Activated T-cell treated with anti-CD3 and anti-CD28 coated beads, Interleukin-2, amount 50 U/mL, for 72 hours (primary cell): ENCODE results near the gene GNB3. TPM values are rescaled to one million over a fixed set of nuclear protein-coding genes. Genes with fewer than 3 reads are reported as not detected.
A peak's percentile ranks its signal among the peaks of the same experiment; 100 is the strongest.

Source experiments
- ATAC-seq, 2 donors: fragments of 150-1000 bp; cut with Tn5 transposase; replicated peaks in 1 of 2; 2 replicates each; pipeline ENCODE4 v1.10.0; 2021; ENCODE audit warnings: moderate library complexity in 2 of 2, mild to moderate bottlenecking in 1 of 2
- DNase-seq, 2 donors: peaks; one replicate each; pipeline ENCODE4 v3.0.0; 2021 to 2022; ENCODE audit warnings: mixed read lengths in 1 of 2
- H3K27ac Mint-ChIP-seq: one replicate; pipeline ENCODE4 v1.8.0; 2022; ENCODE audit warnings: mild to moderate bottlenecking, moderate library complexity, mixed read lengths
- H3K27me3 Mint-ChIP-seq: one replicate; pipeline ENCODE4 v1.8.0; 2022; ENCODE audit warnings: low read depth, mixed read lengths
- H3K36me3 Mint-ChIP-seq, 2 donors: one replicate each; pipeline ENCODE4 v1.8.0; 2022; ENCODE audit warnings: mixed read lengths in 2 of 2, mild to moderate bottlenecking in 1 of 2; ENCODE audit not compliant: insufficient read depth in 2 of 2
- H3K4me1 Mint-ChIP-seq: one replicate; pipeline ENCODE4 v1.8.0; 2022; ENCODE audit warnings: low read depth, mixed read lengths
- H3K4me3 Mint-ChIP-seq, 2 donors: one replicate each; pipeline ENCODE4 v1.8.0; 2022; ENCODE audit warnings: mild to moderate bottlenecking in 2 of 2, mixed read lengths in 2 of 2, moderate library complexity in 2 of 2
- H3K9me3 Mint-ChIP-seq, 2 donors: one replicate each; pipeline ENCODE4 v1.8.0; 2022; ENCODE audit warnings: mixed read lengths in 2 of 2
- total RNA-seq, 2 donors: library from RNA; stranded (reverse); gene quantifications; one replicate each; pipeline ENCODE4 v1.2.3, GENCODE V29; 2022

Gene GNB3
- total RNA-seq, 2 donors from 2014 or later, result 0.95 to 1.3 TPM

DNA sequence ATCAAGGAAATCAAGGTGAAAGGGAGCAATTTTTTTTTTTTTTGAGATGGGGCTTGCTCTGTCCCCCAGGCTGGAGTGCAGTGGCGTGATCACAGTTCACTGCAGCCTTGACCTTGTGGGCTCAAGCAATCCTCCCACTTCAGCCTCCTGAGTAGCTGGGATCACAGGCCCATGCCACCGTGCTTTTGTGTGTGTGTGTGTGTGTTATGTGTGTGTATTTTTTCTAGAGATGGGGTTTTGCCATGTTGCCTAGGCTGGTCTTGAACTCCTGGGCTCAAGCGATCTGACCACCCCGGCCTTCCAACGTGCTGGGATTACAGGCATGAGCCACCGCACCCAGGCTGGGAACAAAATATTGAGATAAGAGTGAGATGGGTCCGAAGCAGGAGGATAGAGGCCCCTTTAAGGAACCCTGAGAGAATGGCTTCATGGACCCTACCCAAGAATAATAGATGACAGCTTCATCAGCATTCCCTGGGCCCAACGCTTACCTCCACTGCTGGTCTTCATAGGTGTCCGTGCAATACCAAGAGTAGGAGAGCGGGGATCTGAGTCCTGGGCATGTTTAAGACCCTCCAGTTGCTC lies 9.3 kb downstream of the GNB3 start:
- Mint-ChIP-seq H3K9me3 (no peaks in the 10 kb centered on the region), H3K36me3 (peaks cover 9 to 23% of the 10 kb centered on the region in 2 donors), H3K4me3 (peak overlapping the region; percentile 76 to 86), H3K4me1 (peaks cover 50% of the 10 kb centered on the region), H3K27me3 (no peaks in the 10 kb centered on the region), H3K27ac (peak overlapping the region; percentile 10)
- ATAC-seq (no peak), DNase-seq (no peak)

DNA sequence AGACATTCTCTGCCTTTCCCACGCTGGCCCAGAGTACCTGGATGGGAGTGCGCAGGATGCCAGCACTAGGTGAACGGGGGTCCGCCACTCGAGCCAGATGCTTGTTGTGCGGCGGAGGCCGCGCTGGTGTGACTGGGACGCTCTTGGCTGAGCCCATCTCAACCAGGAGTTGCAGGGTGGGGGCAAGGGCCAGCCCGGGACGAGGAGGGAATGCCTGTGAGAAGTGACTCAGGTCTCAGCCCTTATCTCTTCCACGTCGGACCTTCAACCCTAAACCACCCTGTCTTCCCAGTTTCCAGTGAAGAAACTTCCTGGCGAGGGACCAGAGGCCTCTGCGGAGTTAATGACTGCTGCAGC lies 10.0 kb downstream of the GNB3 start:
- Mint-ChIP-seq H3K27ac (no peak overlapping the region), H3K4me3 (peak overlapping the region; percentile 76 to 86), H3K27me3 (no peaks in the 10 kb centered on the region), H3K4me1 (peaks cover 50% of the 10 kb centered on the region), H3K36me3 (peaks cover 9 to 23% of the 10 kb centered on the region in 2 donors), H3K9me3 (no peaks in the 10 kb centered on the region)
- ATAC-seq, result no peak
- DNase-seq, result no peak

DNA sequence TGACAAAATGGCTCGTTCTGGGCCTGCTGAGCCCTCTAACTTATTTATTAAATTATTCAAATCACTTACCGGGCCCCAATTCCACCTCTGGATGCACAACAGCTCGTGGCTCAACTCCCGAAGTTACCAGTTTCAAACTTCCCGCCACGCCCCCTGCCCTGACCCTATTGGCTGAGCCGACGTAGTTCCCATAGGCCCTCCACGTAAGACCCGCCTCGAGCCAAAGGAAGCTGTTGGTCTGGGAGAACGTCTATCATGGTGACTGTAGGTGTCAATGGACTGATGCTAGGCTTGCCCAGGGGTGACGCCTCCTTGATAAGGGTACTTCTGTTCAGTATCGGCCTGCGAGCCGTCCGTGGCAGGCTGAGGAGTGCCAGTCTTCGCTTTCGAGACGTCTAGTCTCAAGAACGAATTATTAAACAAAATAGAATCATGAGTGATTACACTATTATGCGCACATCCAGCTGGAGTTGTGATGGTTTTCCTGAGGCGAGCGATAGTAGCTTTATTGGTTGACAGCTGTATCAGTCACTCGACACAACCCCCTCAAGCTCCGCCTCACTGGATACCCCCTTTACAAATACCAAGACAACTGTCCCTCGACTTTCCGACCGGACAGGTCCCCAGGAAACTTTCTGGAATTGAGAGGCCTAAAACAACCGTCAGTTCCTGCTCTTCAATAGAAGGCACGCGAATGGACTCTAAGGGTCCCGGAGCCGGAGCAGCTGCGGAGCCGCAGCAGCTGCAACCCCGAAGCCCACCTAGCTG lies 10.6 kb downstream of the GNB3 start, which contains the start of gene CDCA3:
TSS of gene CDCA3 (minus strand) at position 134 of the 768 bp plus-strand sequence. CDS start 334 bp downstream, outside the sequence.
- Mint-ChIP-seq H3K4me3 (peak within 1 kb of the TSS; percentile 76 to 86), H3K27me3 (no peaks in the 10 kb centered on the region), H3K27ac (peak within 1 kb of the TSS; percentile 97), H3K9me3 (no peaks in the 10 kb centered on the region), H3K36me3 (peaks cover 11 to 24% of the 10 kb centered on the region in 2 donors), H3K4me1 (peaks cover 50% of the 10 kb centered on the region)
- ATAC-seq, result peak; percentile 64 to 65
- DNase-seq, result peak; percentile 93 to 96

DNA sequence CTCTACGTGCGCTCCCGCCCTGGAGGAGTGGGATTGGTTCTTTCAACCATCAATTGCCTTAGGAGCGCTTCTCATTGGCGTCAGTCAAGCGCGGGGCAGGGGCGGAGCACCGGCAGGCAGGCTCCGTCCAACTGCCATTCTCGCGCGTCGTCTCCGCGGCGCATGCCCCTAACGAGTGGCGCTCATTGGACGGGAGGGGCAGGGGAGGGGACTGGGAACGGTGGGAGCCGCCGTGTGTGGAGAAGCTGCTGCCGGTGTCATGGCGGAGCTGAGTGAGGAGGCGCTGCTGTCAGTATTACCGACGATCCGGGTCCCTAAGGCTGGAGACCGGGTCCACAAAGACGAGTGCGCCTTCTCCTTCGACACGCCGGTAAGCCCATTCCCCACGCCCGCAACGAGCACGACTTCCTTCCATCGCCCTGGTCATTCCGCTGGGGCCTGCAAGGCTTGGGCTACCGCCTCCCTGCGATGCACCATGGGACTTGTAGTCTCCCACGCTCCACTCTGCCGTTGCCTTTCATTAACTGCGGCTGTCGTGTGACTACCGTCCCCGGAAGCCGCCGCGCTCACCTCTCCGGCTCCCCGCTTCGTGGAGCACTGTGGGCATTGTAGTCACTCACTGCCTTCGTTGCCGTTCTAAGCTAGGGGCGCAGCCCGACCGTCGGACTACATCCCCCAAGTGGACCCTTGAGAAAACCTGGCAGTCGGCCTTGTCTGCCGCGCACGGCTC lies 11.4 kb downstream of the GNB3 start, which contains the start of gene USP5:
TSS of gene USP5 (plus strand) at position 230 of the 730 bp plus-strand sequence. CDS start at position 260, 30 bp downstream.
- ATAC-seq (peak; percentile 80 to 81), DNase-seq (peak; percentile 97 to 99)
- Mint-ChIP-seq H3K4me3 (peak within 1 kb of the TSS; percentile 76 to 86), H3K9me3 (no peaks in the 10 kb centered on the region), H3K27ac (peak within 1 kb of the TSS; percentile 97), H3K27me3 (no peaks in the 10 kb centered on the region), H3K36me3 (peaks cover 9 to 19% of the 10 kb centered on the region in 2 donors), H3K4me1 (peaks cover 50% of the 10 kb centered on the region)

DNA sequence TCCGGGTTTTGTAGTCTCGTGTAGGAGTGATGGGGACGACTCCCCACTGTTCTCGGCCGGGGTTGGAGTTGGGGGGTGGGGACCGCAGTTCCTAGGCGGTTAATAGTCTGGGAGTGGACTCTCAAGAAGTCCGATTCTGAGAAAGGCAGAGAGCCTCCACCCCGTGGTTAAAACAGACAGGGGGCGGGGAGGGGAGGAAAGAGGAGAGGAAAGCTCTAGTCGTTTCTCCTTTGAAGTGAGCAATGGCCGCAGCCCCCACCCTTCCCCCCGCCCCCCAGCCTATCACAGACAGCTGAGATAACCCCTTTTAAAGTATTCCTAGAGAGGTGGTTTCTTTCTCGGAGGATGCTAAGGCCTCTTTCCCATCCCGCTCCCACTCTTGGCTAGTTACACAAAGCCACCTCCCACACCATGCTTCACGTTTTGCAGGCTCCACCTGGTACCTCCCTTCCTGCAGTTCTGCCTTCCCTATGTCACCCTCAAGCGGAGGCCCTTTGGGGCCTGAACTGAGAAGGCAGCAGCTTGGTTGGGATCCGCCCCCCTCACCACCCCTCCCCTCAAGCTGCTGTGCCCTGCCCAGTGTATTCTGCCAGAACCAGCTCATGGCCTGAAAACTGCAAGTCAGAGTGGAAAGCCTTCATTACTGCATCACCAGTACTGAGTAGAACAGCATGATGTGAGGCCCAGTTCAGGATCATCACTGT lies 12.1 kb downstream of the GNB3 start:
- Mint-ChIP-seq H3K27ac (peak overlapping the region; percentile 78), H3K9me3 (no peaks in the 10 kb centered on the region), H3K4me1 (peaks cover 44% of the 10 kb centered on the region), H3K4me3 (peak overlapping the region; percentile 76 to 86), H3K36me3 (peaks cover 7 to 21% of the 10 kb centered on the region in 2 donors), H3K27me3 (no peaks in the 10 kb centered on the region)
- DNase-seq, result peak; percentile 78 to 80
- ATAC-seq, result peak; percentile 13 to 22

DNA sequence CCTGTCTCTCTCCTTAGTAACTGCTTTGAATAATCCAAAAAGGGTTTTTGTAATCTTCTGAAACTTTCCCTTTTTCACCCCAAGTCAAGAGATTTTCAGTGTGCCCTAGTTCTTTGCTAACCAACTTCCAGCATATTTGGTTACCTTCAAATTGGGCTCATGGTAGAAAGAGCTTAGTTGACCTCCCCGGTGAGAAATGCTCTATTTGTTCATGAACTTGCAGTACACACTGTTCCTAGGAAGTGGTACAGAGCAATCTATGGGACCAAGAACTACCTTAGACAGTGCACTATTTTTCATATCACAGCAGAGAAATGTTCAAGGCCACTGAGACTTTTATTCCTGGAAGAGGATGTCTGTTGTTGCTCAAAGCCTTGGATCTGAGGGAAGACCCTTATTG lies 12.9 kb downstream of the GNB3 start:
- ATAC-seq, result no peak
- peaks cover 8 to 23% of the 10 kb centered on the region in 2 donors for H3K36me3 Mint-ChIP-seq
- peak overlapping the region; percentile 78 for H3K27ac Mint-ChIP-seq

DNA sequence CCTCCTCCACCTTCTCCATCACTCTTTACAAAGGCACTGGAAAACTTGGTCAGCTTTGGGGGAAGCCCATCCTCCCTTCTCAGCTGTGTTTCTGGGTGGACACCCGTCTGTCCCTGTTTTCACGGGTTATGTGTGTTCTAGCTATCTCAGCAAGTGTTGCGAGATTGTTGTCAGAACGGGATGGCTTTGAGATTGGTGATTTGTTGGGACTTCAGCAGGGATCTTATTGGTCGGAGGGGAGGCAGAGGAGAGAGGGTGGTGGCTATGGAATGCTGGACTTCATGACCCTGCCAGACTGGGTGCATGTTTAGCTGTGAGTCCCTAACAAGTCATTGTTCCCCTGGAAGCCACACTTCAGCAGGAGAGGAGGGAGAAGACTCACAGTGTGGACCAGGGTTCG lies 13.3 kb downstream of the GNB3 start:
- H3K9me3 Mint-ChIP-seq, result no peaks in the 10 kb centered on the region
- H3K27ac Mint-ChIP-seq, result peak overlapping the region; percentile 78
- DNase-seq, result no peak
- no peak for ATAC-seq
- peak overlapping the region; percentile 76 to 86 for H3K4me3 Mint-ChIP-seq
- H3K27me3 Mint-ChIP-seq, result no peaks in the 10 kb centered on the region
- H3K36me3 Mint-ChIP-seq, result peaks cover 8 to 23% of the 10 kb centered on the region in 2 donors
- peaks cover 41% of the 10 kb centered on the region for H3K4me1 Mint-ChIP-seq

More for the DNA sequence above, 12.9 kb downstream of the GNB3 start:
- Mint-ChIP-seq H3K27me3 (no peaks in the 10 kb centered on the region), H3K4me3 (peak overlapping the region; percentile 76 to 86), H3K4me1 (peaks cover 44% of the 10 kb centered on the region), H3K9me3 (no peaks in the 10 kb centered on the region)
- DNase-seq, result no peak

DNA sequence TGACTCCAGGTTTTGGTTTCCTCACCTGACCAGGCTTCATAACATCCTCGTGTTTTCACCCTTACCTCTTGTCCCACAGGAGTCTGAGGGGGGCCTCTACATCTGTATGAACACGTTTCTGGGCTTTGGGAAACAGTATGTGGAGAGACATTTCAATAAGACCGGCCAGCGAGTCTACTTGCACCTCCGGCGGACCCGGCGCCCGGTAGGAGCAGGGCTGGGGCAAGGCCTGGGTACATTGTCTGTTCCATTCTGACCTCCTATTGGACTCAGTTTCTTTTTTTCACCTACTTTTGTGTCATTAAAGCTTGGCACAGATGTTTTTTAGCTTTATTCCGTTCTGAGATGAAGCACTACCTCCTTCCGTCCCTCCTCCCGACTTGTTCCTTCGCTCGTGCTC lies 14.6 kb downstream of the GNB3 start:
- Mint-ChIP-seq H3K4me1 (peaks cover 29% of the 10 kb centered on the region), H3K4me3 (no peak overlapping the region), H3K27ac (no peak overlapping the region), H3K9me3 (no peaks in the 10 kb centered on the region), H3K36me3 (peaks cover 6 to 20% of the 10 kb centered on the region in 2 donors), H3K27me3 (no peaks in the 10 kb centered on the region)
- no peak for DNase-seq
- no peak for ATAC-seq

DNA sequence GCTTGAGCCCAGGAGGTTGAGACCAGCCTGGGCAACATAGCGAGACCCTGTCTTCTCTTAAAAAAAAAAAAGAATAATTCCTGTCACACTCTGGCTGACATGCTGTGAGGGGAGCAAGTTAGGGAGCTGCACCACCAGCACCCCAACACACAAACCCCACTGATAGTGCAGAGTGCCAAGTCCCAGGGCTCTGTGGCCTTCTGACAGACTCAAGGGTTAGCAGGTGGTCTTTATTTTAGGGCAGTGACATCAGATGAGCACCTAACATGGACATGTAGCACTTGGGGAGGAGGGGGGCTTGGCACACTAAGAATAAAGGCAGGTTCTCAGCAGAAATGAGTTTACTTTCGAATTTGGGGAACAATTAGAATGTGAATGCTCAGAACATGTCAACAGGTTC lies 18.1 kb downstream of the GNB3 start:
- peaks cover 13 to 27% of the 10 kb centered on the region in 2 donors for H3K36me3 Mint-ChIP-seq

DNA sequence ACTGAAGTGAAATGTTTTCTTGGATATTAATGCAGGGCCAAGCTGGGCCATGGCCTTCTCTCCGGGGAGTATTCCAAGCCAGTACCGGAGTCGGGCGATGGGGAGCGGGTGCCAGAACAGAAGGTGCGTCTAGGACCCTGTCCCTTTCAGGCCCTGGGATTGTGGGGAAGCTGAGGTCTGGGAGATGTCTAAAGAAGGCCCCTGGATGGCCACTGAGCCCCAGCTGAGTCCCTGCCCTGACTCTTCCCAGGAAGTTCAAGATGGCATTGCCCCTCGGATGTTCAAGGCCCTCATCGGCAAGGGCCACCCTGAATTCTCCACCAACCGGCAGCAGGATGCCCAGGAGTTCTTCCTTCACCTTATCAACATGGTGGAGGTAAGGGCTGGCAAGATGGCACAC lies 19.4 kb downstream of the GNB3 start:
- Mint-ChIP-seq H3K27ac (no peak overlapping the region), H3K9me3 (no peaks in the 10 kb centered on the region), H3K4me1 (no peaks in the 10 kb centered on the region), H3K36me3 (peaks cover 13 to 27% of the 10 kb centered on the region in 2 donors), H3K27me3 (no peaks in the 10 kb centered on the region), H3K4me3 (no peak overlapping the region)
- ATAC-seq (no peak), DNase-seq (no peak)

More for the DNA sequence above, 18.1 kb downstream of the GNB3 start:
- DNase-seq (no peak), ATAC-seq (no peak)
- no peaks in the 10 kb centered on the region for H3K27me3 Mint-ChIP-seq
- peaks cover 7% of the 10 kb centered on the region for H3K4me1 Mint-ChIP-seq
- no peak overlapping the region for H3K27ac Mint-ChIP-seq
- H3K9me3 Mint-ChIP-seq, result no peaks in the 10 kb centered on the region
- H3K4me3 Mint-ChIP-seq, result no peak overlapping the region

DNA sequence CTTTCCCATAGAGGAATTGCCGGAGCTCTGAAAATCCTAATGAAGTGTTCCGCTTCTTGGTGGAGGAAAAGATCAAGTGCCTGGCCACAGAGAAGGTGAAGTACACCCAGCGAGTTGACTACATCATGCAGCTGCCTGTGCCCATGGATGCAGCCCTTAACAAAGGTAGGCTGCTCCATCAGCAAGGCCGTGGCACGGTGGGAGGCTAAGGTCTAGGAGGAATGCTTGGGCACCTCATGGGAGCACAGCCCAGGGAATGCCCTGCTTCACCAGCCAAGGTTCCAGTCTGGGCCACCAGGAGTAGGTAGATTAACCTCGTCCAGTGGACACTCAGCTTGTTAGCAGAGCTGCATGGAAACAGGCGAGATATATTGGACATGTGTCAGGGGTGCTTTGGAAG lies 20.2 kb downstream of the GNB3 start:
- Mint-ChIP-seq H3K27ac (no peak overlapping the region), H3K4me3 (no peak overlapping the region), H3K27me3 (no peaks in the 10 kb centered on the region), H3K4me1 (peaks cover 6% of the 10 kb centered on the region), H3K36me3 (peaks cover 10 to 25% of the 10 kb centered on the region in 2 donors), H3K9me3 (no peaks in the 10 kb centered on the region)
- no peak for DNase-seq
- ATAC-seq, result no peak

DNA sequence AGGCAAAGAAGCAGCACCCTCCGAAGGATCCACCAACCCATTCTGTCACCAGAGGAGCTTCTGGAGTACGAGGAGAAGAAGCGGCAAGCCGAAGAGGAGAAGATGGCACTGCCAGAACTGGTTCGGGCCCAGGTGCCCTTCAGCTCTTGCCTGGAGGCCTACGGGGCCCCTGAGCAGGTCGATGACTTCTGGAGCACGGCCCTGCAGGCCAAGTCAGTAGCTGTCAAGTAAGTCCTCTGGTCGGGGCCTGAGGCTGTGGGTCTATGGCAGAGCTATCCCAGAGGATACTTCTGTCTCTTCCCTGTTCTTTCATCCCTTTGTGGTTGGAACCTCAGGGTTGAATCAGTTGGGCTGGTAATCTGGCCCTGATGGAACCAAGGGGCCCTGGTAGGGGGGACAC lies 20.7 kb downstream of the GNB3 start:
- no peak overlapping the region for H3K4me3 Mint-ChIP-seq
- ATAC-seq, result no peak
- peaks cover 10% of the 10 kb centered on the region for H3K4me1 Mint-ChIP-seq
- H3K27ac Mint-ChIP-seq, result no peak overlapping the region
- no peaks in the 10 kb centered on the region for H3K9me3 Mint-ChIP-seq
- H3K27me3 Mint-ChIP-seq, result no peaks in the 10 kb centered on the region
- no peak for DNase-seq
- peaks cover 10 to 25% of the 10 kb centered on the region in 2 donors for H3K36me3 Mint-ChIP-seq
